ENCODE measurements around the gene ABHD16A.

ABHD16A gene

DNA sequence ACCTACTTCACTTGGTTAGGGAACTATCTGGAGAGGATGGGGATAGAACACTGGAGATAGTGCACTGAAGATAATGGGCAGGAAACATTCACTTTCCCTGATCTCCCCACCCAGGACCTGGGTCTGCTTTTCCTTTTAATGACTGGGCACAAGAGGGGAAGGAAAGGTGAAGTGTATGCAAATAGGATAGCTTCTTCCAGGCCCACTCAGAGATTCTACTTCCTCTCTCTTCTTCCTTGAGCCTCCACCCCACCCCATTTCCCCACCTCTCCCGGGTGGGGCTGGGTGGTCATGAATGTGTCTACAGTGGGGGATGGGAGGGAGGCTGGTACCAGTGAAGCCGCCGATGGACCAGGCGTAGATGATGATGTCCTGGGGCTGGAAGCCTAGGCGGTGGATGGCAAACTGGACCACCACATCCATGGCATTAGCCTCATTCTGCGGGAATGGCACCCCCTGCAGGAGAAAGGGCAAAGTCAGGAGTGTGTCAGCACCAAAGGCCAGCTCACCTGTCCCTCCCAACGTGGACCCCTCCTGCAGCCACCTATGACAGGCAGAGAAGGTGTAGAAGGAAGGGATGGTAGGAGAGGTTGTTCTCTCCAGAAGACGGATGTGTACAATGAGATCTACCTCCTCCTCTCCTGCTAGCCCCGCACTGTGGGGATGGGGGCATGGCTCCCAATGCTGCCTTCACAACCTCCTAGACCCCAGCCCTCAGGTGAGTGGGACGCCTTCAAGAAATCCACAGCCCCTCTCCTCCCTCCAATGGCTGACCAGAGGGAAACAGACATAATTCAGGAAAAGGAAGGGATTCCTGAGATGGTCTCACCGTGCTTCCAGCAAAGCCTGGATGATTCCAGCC lies 13.6 kb downstream of the ABHD16A start:
- no peak for DNase-seq (ENCODE audit: low read depth in 2 of 2)

DNA sequence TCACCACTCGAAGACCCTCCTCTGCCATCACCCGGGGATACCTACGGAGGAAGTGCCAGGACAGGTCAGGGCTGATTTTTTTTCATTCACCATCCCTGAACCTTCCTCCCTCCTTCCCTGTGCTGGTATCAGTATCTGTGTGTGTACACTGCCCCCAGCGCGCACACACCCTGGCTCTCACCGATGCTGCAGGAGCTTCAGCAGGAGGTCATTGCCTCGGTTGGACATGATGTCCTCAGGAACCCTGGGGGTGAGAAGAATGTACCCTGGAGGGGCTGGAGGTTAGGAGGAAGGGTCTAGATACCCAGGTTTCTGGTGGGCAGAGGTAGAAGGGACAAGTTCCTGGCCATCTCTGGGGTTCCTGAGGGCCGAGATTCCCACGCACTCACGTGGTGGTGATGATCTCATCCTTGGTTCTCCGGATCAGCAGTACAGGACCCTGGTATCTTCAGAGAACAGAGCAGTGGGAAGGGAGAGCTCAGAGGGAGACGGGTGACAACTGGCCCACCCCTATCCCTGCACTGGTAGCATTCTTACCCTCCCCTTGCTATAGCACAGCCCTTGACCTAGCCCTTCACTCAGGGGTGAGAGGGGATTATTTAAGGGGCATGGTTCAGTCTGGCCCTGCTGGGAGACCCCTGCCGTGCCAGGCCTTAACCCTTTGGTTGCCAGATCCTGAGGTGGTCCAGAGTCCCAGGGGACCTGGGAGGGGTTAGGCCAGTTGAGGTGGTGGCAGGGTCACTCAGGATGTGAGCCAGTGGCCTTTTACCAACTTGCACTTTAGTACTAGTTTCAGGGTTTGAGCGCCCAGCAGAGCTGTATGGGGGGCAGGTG lies 15.0 kb downstream of the ABHD16A start:
- DNase-seq (ENCODE audit: low read depth in 2 of 2) = no peak

GRCh38 chr6:31687321-31687720 lies 15.8 kb downstream of the ABHD16A start:
- no peak for DNase-seq (ENCODE audit: low read depth in 2 of 2)

DNA sequence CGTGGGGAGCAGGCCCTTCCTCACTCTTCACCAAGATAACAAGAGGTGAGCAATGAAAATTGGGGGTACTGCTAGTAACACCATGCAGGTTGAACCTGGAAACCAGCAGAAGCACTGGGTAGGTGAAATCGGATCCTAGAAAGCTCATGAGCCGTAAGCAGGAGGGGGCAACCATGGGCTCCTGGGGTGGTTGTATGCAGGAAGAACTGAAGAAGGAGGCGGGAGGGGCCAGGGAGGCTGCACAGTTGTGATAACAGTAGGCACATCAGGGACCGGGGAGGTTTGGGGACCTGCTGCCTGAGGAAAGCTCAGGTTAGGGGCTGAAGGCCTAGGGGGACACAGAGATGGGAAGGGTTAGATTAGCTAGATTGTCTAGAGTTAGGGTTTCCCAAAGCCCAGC lies 16.6 kb downstream of the ABHD16A start:
- DNase-seq (ENCODE audit: low read depth in 2 of 2) = no peak

GRCh38 chr6:31683591-31683990 lies 19.5 kb downstream of the ABHD16A start:
- DNase-seq (ENCODE audit: low read depth in 2 of 2) = no peak

DNA sequence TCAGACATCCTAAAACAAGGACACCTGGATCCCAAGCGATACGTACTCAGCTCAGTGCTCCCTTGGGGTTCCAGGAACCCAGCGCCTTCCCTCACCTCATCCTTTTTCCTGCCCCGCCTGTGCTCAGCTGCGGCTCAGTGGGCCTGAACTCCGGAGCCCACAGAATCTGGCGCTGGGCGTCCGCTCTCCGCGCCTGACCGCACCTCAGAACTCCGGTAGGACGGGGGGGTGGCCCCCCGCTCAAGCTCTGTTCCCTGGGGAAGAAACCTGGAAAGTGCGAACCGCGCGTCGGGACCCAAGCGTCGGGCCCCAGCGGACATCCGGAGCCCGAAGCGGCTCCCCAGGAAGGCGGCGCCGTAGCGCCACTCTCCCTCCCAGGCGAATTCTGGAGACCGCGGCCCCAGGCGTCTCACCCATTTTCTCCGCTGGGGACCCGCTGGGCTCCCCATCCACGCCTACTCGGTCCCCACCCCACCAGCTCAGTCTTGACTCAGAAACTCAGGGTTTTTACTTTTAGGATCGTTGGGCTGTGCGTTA lies 21.9 kb downstream of the ABHD16A start:
- peak in 1 of 2 donors; percentile 44 for DNase-seq (ENCODE audit: low read depth in 2 of 2)

- peak; percentile 48 to 59 for DNase-seq (ENCODE audit: low read depth in 2 of 2)
Observed at GRCh38 chr6:31680226-31681134, 22.6 kb downstream of the ABHD16A start, which contains the start of gene LY6G5C. LY6G5C (minus strand) TSS chr6:31681067; CDS start chr6:31680373, 694 bp downstream.

GRCh38 chr6:31677955-31678354 lies 25.2 kb downstream of the ABHD16A start:
- no peak for DNase-seq (ENCODE audit: low read depth in 2 of 2)

DNA sequence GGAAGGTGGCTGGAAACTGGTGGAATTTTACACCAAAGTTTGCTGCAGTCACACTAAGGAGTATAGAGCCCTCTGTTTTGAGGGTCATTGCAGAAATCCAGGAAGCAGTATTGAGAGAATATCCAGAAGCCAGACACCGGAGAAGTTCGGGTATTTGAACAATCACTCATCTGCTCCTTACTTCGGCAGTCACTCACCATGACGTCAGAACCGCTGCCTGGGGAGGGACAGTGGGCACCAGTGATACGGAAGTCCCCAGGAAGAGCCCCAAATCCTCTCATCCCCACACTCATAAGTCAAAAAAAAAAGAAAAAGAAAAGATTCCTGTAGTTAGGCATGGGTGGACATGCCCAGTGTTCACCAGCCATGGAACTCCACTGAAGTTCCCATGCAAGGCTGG lies 26.2 kb downstream of the ABHD16A start:
- DNase-seq (ENCODE audit: low read depth in 2 of 2) = no peak

GRCh38 chr6:31676322-31676903 lies 26.7 kb downstream of the ABHD16A start:
- DNase-seq (ENCODE audit: low read depth in 2 of 2) = no peak

DNA sequence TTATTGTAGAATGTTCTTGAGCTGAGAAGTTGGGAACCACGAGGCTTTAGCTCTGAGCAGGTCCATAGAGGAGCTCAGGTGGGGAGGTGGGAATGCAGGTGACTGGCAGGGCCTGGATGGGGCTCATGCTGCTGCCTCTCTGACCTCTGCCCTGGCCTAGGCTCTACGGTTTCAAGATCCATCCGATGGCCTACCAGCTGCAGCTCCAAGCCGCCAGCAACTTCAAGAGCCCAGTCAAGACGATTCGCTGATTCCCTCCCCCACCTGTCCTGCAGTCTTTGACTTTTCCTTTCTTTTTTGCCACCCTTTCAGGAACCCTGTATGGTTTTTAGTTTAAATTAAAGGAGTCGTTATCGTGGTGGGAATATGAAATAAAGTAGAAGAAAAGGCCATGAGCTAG lies 33.4 kb downstream of the ABHD16A start, which contains the start of gene LY6G5B:
Gene LY6G5B, plus strand, starts transcription at position 301 of the 400 bp plus-strand sequence. CDS start 975 bp downstream, outside the sequence.
- DNase-seq (ENCODE audit: low read depth in 2 of 2) = no peak

GRCh38 chr6:31666337-31666965 lies 36.7 kb downstream of the ABHD16A start:
- DNase-seq (ENCODE audit: low read depth in 2 of 2) = no peak

DNA sequence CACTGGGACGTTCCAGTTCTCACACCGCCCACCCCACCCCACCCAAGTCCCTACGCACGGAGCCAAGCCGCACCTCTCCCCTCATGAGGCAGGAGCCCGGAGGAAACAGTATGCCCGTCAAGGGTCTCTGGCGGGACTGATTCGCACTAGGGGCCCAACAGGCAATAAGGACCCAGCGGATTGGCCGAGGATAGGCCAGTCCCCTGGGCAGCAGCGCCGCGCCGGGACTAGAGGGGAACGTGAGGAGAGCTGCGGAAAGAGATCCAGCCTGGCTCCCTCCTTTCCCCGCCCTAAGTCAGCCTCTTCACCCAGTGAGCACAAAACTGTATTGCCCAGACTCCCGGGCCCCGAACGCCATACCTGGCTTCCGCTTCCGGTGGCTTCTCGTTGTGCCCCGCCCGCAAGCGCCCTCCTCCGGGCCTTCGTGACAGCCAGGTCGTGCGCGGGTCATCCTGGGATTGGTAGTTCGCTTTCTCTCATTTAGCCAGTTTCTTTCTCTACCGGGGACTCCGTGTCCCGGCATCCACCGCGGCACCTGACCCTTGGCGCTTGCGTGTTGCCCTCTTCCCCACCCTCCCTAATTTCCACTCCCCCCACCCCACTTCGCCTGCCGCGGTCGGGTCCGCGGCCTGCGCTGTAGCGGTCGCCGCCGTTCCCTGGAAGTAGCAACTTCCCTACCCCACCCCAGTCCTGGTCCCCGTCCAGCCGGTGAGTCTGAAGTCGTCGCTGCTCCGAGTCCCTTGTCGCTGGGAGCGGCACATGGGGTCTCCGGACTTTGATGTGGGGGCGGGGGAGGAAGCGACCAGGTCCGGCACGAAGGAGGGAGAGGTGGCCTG lies 37.4 kb downstream of the ABHD16A start, which contains the start of gene CSNK2B:
Gene CSNK2B, plus strand, starts transcription at position 580 of the 836 bp plus-strand sequence. CDS start 752 bp downstream, outside the sequence.
- DNase-seq (ENCODE audit: low read depth in 2 of 2) = peak; percentile 97

- DNase-seq (ENCODE audit: low read depth in 2 of 2) = peak; percentile 77 to 84
Observed at GRCh38 chr6:31664790-31665500, 38.2 kb downstream of the ABHD16A start, which contains the start of gene GPANK1. GPANK1 (minus strand) TSS chr6:31664997; CDS start chr6:31664478, 519 bp downstream.

- no peak for DNase-seq (ENCODE audit: low read depth in 2 of 2)
Observed at GRCh38 chr6:31663961-31664789, 38.9 kb downstream of the ABHD16A start.

DNA sequence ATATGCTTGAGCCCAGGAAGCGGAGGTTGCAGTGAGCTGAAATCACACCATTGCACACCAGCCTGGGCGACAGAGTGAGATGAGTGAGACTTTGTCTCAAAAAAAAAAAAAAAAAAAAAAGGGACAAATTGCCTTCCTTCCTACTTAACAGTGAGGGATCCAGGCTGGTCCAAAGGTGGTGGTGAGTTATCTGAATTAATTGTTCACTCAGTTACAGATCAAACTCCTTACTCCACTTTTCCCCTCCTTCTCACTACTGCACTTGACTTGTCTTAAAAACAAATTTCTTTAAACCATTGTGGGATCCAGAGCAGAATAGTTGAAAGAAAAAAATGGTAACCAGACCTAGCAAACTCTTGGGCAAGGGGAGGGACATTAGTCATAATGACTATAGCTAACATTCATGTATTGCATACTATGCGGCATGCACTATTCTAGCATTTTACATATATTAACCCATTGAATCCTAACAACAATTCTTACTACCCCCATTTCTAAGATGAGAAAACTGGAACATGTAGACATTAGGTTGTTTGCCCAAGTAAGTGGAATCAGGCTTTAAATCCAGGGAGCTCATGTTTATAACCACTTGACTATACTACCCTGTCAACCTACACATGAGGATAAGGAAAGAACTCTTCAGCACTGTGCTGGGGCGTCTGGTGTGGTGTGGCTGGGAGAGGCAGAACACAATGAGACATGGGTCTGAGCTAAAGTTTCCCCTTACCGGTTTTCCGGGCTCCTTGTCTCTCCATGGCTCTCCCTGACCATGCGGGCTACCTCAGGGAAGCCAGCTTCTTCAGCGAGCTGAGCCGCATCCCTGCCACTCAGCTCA lies 39.8 kb downstream of the ABHD16A start:
- no peak for DNase-seq (ENCODE audit: low read depth in 2 of 2)
